OCI-LY3 (cell line): Measurements from ENCODE around the gene GNGT1.

Experiments
- EZH2phosphoT487 ChIP-seq: fragments of 200-600 bp; shearing (Covaris generic); IDR thresholded peaks from 2 replicates; pipeline ENCODE4 v1.6.1; 2018; ENCODE audit warnings: antibody characterized with exemption, mixed run types, low read depth
- TF ChIP-seq, protein P1 (sequence below): fragments of 200-600, 300-600 bp; sonication (generic); IDR thresholded peaks from 2 replicates; pipeline ENCODE4 v1.5.1; 2014; ENCODE audit warnings: antibody characterized with exemption, low read length, low read depth

DNA sequence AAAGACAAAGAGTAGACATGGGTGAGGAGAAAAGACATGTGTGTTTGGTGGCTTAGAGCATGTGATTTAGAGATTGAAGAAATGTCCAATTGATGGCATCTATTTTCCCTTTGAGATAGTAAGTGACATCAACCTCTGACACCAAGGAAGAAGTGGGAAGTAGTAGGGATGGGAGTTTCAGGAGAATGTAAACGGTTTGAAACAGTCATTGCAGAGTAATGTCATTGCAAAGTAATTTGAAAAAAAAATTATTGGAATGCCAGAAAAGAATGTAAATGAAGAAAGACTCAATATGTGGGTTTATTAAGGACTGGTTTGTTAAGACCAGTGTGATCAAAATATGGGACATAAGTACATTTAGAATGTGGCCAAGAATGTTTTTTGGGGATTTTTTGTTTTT is 41.7 kb downstream of the GNGT1 start:
- TF ChIP-seq, protein P1, sequence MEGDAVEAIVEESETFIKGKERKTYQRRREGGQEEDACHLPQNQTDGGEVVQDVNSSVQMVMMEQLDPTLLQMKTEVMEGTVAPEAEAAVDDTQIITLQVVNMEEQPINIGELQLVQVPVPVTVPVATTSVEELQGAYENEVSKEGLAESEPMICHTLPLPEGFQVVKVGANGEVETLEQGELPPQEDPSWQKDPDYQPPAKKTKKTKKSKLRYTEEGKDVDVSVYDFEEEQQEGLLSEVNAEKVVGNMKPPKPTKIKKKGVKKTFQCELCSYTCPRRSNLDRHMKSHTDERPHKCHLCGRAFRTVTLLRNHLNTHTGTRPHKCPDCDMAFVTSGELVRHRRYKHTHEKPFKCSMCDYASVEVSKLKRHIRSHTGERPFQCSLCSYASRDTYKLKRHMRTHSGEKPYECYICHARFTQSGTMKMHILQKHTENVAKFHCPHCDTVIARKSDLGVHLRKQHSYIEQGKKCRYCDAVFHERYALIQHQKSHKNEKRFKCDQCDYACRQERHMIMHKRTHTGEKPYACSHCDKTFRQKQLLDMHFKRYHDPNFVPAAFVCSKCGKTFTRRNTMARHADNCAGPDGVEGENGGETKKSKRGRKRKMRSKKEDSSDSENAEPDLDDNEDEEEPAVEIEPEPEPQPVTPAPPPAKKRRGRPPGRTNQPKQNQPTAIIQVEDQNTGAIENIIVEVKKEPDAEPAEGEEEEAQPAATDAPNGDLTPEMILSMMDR, result no peak
- no peak for TF ChIP-seq EZH2phosphoT487
